Testis (tissue), 2 donors: ENCODE measurements around the gene ESR2.

Experiments
- POLR2A ChIP-seq: fragments of 450-650 bp; IDR thresholded peaks from one replicate; pipeline ENCODE4 v1.6.1; 2017; ENCODE audit warnings: antibody characterized with exemption, mild to moderate bottlenecking, moderate library complexity
- TF ChIP-seq, protein P1 (sequence below), 3 experiments: fragments of 450-650 bp in 2 of 3; fragments of 200-600 bp in 1 of 3; sonication (generic) in 1 of 3; IDR thresholded peaks; one replicate each; pipeline ENCODE4 v1.5.1; 2016 to 2019; ENCODE audit warnings: antibody characterized with exemption in 3 of 3, mild to moderate bottlenecking in 2 of 3, moderate library complexity in 1 of 3

DNA sequence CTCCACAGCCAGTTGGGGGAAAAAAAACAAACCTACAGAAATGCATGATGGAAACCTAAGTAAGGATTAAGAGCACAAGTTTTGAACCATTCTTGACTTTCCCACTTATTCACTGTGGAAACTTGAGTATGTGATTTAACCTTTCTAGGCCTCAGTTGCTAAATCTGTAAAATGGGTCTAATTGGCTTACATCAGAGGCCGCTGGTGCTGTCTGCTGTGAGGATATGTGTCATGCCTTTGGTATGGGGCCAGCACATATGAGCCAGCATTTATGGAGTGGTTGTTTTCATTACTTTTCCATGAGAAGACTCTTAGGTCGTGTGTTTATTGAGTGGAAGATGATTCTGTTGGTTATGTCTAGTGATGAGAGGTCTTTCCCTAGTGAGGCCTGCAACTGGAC lies 102.4 kb downstream of the ESR2 start:
- no peak for TF ChIP-seq POLR2A
- TF ChIP-seq, protein P1, sequence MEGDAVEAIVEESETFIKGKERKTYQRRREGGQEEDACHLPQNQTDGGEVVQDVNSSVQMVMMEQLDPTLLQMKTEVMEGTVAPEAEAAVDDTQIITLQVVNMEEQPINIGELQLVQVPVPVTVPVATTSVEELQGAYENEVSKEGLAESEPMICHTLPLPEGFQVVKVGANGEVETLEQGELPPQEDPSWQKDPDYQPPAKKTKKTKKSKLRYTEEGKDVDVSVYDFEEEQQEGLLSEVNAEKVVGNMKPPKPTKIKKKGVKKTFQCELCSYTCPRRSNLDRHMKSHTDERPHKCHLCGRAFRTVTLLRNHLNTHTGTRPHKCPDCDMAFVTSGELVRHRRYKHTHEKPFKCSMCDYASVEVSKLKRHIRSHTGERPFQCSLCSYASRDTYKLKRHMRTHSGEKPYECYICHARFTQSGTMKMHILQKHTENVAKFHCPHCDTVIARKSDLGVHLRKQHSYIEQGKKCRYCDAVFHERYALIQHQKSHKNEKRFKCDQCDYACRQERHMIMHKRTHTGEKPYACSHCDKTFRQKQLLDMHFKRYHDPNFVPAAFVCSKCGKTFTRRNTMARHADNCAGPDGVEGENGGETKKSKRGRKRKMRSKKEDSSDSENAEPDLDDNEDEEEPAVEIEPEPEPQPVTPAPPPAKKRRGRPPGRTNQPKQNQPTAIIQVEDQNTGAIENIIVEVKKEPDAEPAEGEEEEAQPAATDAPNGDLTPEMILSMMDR (IDR thresholded peaks at IDR 0.05): no peak
